MM.1S (cell line): Measurements from ENCODE around the gene PEX14.

Source experiments
- CTCF ChIP-seq: fragments of 300-600 bp; sonication (generic); IDR thresholded peaks from 2 replicates; pipeline ENCODE4 v1.5.1; 2016; ENCODE audit warnings: antibody characterized with exemption, low read length, mixed read lengths
- EZH2 ChIP-seq: fragments of 300-600 bp; sonication (generic); optimal IDR thresholded peaks from 2 replicates; pipeline ENCODE3; 2017; ENCODE audit warnings: low read depth, mild to moderate bottlenecking, antibody characterized with exemption, low read length, mixed read lengths

GRCh38 chr1:10456048-10456447 is 18.7 kb upstream of the PEX14 start:
- TF ChIP-seq CTCF, result peak; percentile 31
- TF ChIP-seq EZH2, result no peak
